ENCODE results near the gene ANAPC2.

DNA sequence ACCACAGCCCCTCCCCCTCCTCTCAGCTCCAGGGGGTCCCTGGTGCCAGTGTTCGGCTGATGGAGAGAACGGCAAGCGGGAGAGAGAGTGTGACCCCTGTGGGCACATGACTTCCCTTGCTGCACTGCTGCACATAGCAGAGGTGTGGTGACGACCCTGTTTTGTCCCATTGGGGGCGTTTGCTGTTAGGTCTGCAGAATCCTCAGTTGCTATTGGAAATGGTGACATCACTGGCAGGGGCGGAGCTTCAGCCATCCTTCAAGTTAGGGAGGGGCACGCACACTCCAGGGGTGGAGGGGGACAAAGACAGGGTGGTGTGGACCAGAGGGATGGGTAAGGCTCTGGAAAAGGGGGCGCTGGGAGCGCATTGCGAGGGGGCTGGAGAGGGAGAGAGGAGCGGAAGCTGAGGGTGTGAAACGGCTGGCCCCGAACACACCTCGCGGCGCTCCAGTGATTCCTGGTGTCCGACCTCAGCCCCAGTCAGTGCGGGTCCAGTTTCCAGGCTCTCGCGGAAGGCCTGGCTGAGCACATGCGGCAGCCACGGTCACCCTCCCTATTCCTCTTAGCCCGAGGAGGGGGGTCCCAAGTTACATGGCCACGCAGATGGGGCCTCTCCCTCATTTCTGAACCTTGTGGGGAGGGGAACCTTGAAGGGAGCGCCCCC is 50.2 kb downstream of the ANAPC2 start:
- no peak for TF ChIP-seq CTCF (IDR thresholded peaks at IDR 0.05)
- no peak for TF ChIP-seq POLR2A (IDR thresholded peaks at IDR 0.05)
